Lower leg skin (tissue), 3 donors: ENCODE measurements around the gene FRAS1.

ENCODE experiments used
- CTCF ChIP-seq, 3 donors: fragments of 450-650 bp; IDR thresholded peaks; one replicate each; pipeline ENCODE4 v1.5.1; 2016; ENCODE audit warnings: antibody characterized with exemption in 3 of 3, mild to moderate bottlenecking in 3 of 3, moderate library complexity in 2 of 3
- POLR2A ChIP-seq, 2 donors: fragments of 450-650 bp; IDR thresholded peaks; one replicate each; pipeline ENCODE4 v1.6.1; 2016 to 2017; ENCODE audit warnings: antibody characterized with exemption in 2 of 2, mild to moderate bottlenecking in 1 of 2, moderate library complexity in 1 of 2

GRCh38 chr4:78293821-78294301 is 236.7 kb downstream of the FRAS1 start:
- no peak for TF ChIP-seq POLR2A (IDR thresholded peaks at IDR 0.05)
- TF ChIP-seq CTCF (IDR thresholded peaks at IDR 0.05) = no peak
